Endothelial cell of umbilical vein (primary cell): ENCODE data around the gene PHLPP1. TPM values are rescaled to one million over a fixed set of nuclear protein-coding genes. Genes with fewer than 3 reads are reported as not detected.

Source experiments
- BruUV-seq: library from RNA; stranded (reverse); fragments of 400-500 nt; replicated peaks from 2 replicates; lab custom pipeline; 2021; lab: Mats Ljungman, UMichigan
- CTCF ChIA-PET: fragments of 300-600, 350-600 bp; sonication (Branson Sonifier 250); formaldehyde crosslinking; loops from one replicate; lab custom pipeline; 2021; ENCODE audit warnings: antibody characterized with exemption, inconsistent platforms; lab: Charles Lee
- POLR2A ChIA-PET: fragments of 300-600, 350-600 bp; sonication (Branson Sonifier 250); formaldehyde crosslinking; loops from one replicate; lab custom pipeline; 2021; ENCODE audit warnings: antibody characterized with exemption, inconsistent platforms; lab: Charles Lee
- DNase-seq: peaks from one replicate; pipeline ENCODE4 v3.0.0-alpha.2; 2011; ENCODE audit warnings: low read depth, low spot score
- FAIRE-seq: peaks from 2 replicates; lab custom pipeline; 2011; peaks lifted over from hg19 to GRCh38; lab: Jason Lieb, UNC
- H2AFZ ChIP-seq: 2 replicates; pipeline ENCODE4 v1.6.0; 2012; ENCODE audit warnings: low read depth, low read length, control low read depth, inconsistent platforms
- H3K27ac ChIP-seq: 2 replicates; pipeline ENCODE4 v1.5.1; 2011; ENCODE audit warnings: low read depth, mild to moderate bottlenecking, control low read depth, low read length, moderate library complexity; ENCODE audit not compliant: insufficient read depth
- H3K27me3 ChIP-seq, 2 experiments: 2 replicates each; pipeline versions ENCODE4 v1.6.0 to v1.6.1; 2011; ENCODE audit warnings: low read length in 2 of 2, mixed read lengths in 1 of 2; ENCODE audit not compliant: control insufficient read depth in 2 of 2, insufficient read depth in 2 of 2
- H3K36me3 ChIP-seq, 2 experiments: 2 replicates in 1 of 2; 3 replicates in 1 of 2; pipeline ENCODE4 v1.5.1; 2011; ENCODE audit warnings: low read length in 2 of 2, mild to moderate bottlenecking in 1 of 2, moderate library complexity in 1 of 2; ENCODE audit not compliant: control insufficient read depth in 2 of 2, insufficient read depth in 2 of 2; ENCODE audit errors: extremely low read depth in 1 of 2
- H3K4me1 ChIP-seq: 3 replicates; pipeline ENCODE4 v1.5.1; 2011; ENCODE audit warnings: mild to moderate bottlenecking, low read length; ENCODE audit not compliant: control insufficient read depth, insufficient read depth; ENCODE audit errors: extremely low read depth
- H3K4me2 ChIP-seq: 2 replicates; pipeline ENCODE4 v1.6.1; 2011; ENCODE audit warnings: low read length, control low read depth, mixed read lengths; ENCODE audit not compliant: insufficient read depth
- H3K4me3 ChIP-seq, 3 experiments: fragments of 200-600 bp in 1 of 3; sonication (generic), shearing (Covaris generic) in 1 of 3; replicated peaks in 1 of 3; 2 replicates each; pipeline ENCODE4 v1.5.1; 2011 to 2016; ENCODE audit warnings: control low read depth in 3 of 3, low read length in 3 of 3, mild to moderate bottlenecking in 2 of 3, inconsistent platforms in 1 of 3, low read depth in 1 of 3, moderate library complexity in 1 of 3; ENCODE audit not compliant: insufficient read depth in 1 of 3
- H3K79me2 ChIP-seq: 2 replicates; pipeline ENCODE4 v1.6.0; 2012; ENCODE audit warnings: low read length, inconsistent platforms; ENCODE audit not compliant: control insufficient read depth, insufficient read depth
- H3K9ac ChIP-seq: replicated peaks from 2 replicates; pipeline ENCODE3; 2011; ENCODE audit warnings: low read length, control low read depth; ENCODE audit not compliant: insufficient read depth; ENCODE audit errors: extremely low read depth
- H3K9me1 ChIP-seq: replicated peaks from 3 replicates; pipeline ENCODE4 v1.6.0; 2011; ENCODE audit warnings: mild to moderate bottlenecking, low read length; ENCODE audit not compliant: control insufficient read depth, insufficient read depth; ENCODE audit errors: extremely low read depth
- H3K9me3 ChIP-seq: replicated peaks from 2 replicates; pipeline ENCODE4 v1.5.1; 2012; ENCODE audit warnings: low read length, inconsistent platforms; ENCODE audit not compliant: control insufficient read depth, insufficient read depth
- H4K20me1 ChIP-seq: replicated peaks from 2 replicates; pipeline ENCODE3; 2011; ENCODE audit warnings: mild to moderate bottlenecking, low read length; ENCODE audit not compliant: control insufficient read depth, insufficient read depth; ENCODE audit errors: extremely low read depth
- CTCF ChIP-seq, 2 donors: IDR thresholded peaks; 1 replicate in 1 of 2; 2 replicates in 1 of 2; pipeline ENCODE4 v1.5.1; 2011; ENCODE audit warnings: low read length in 2 of 2, mild to moderate bottlenecking in 2 of 2, moderate library complexity in 2 of 2, control low read depth in 1 of 2, inconsistent platforms in 1 of 2, low read depth in 1 of 2; ENCODE audit not compliant: insufficient read depth in 1 of 2; ENCODE audit errors: extremely low read depth in 1 of 2
- EZH2 ChIP-seq: IDR thresholded peaks from 2 replicates; pipeline ENCODE4 v1.6.1; 2012; ENCODE audit warnings: borderline replicate concordance, low read depth, mild to moderate bottlenecking, moderate library complexity, low read length, inconsistent platforms; ENCODE audit not compliant: severe bottlenecking
- FOS ChIP-seq: IDR thresholded peaks from 2 replicates; pipeline ENCODE4 v1.6.1; 2011; ENCODE audit warnings: mild to moderate bottlenecking, low read length, moderate library complexity, borderline replicate concordance; ENCODE audit not compliant: insufficient read depth
- JUN ChIP-seq: IDR thresholded peaks from 2 replicates; pipeline ENCODE4 v1.6.1; 2011; ENCODE audit warnings: borderline replicate concordance, low read depth; ENCODE audit not compliant: insufficient read length, insufficient read depth
- MAX ChIP-seq: IDR thresholded peaks from 2 replicates; pipeline ENCODE4 v1.6.1; 2011; ENCODE audit not compliant: insufficient read depth, insufficient read length
- MYC ChIP-seq: IDR thresholded peaks from one replicate; pipeline ENCODE4 v1.6.1; 2011; ENCODE audit warnings: mild to moderate bottlenecking, low read depth, low read length
- POLR2AphosphoS5 ChIP-seq: IDR thresholded peaks from 2 replicates; pipeline ENCODE4 v1.6.1; 2012; ENCODE audit warnings: low read depth, mild to moderate bottlenecking, control low read depth, low read length, moderate library complexity; ENCODE audit not compliant: insufficient read depth
- dilution Hi-C: fragments of 300-500 bp; cut with MboI; formaldehyde crosslinking; loops from one replicate; pipeline ENCODE4 v1.15.0; 2019; ENCODE audit warnings: low sequenced_read_pairs; ENCODE audit not compliant: extremely low pct_ligation_motif_present
- intact Hi-C: fragments of 100-400 bp; cut with micrococcal nuclease; formaldehyde crosslinking; loops from one replicate; pipeline ENCODE4 v1.10.0; 2022
- polyA plus RNA-seq, 4 experiments: library from polyadenylated mRNA; depleted of rRNA in 3 of 4; stranded (reverse) in 3 of 4; unstranded in 1 of 4; fragments of >200 nt; gene quantifications; 2 replicates each; pipeline versions ENCODE4 v1.2.1 to v1.2.3, GENCODE V29; 2011 to 2012; ENCODE audit warnings: missing spikeins in 1 of 4
- total RNA-seq: library from RNA; stranded (reverse); gene quantifications from 2 replicates; pipeline ENCODE4 v1.2.3, GENCODE V29; 2021

The PHLPP1 gene
- total and polyA plus RNA-seq, 2 donors (not counting 3 experiments of a cell fraction or from before 2014, with no cell fraction given): 4.0 to 10.8 TPM

GRCh38 chr18:62950246-62950645 lies 234.9 kb downstream of the PHLPP1 start:
- DNase-seq: no peak
- H3K27ac ChIP-seq: no peak overlapping the region
- H2AFZ ChIP-seq: no peak overlapping the region
- no peaks in the 10 kb centered on the region for H3K79me2 ChIP-seq
- BruUV-seq: no TSS peak
- no peaks in the 10 kb centered on the region for H4K20me1 ChIP-seq
- no peak for TF ChIP-seq MYC
- TF ChIP-seq CTCF (IDR thresholded peaks at IDR 0.05; ENCODE audit: extremely low read depth in 1 of 2, insufficient read depth in 1 of 2, low read depth in 1 of 2, low read length in 2 of 2): no peak
- no peak for TF ChIP-seq JUN
- TF ChIP-seq POLR2AphosphoS5: no peak
- no peak for TF ChIP-seq FOS
- no peak for TF ChIP-seq EZH2
- TF ChIP-seq MAX: no peak
- H3K4me1 ChIP-seq: peaks cover 5% of the 10 kb centered on the region
- CTCF ChIA-PET: interaction anchor here (1.4 to 2.4 kb wide), 2 partner anchors 8 to 233 kb away, joined by 3 to 14 read pairs; no protein-coding TSS in a partner anchor
- POLR2A ChIA-PET: interaction anchor here (0.7 kb wide), 1 partner anchor 43 kb away, joined by 3 read pairs; no protein-coding TSS in a partner anchor
- no peak overlapping the region for H3K4me3 ChIP-seq
- dilution Hi-C loops: no loop called here
- H3K9me1 ChIP-seq: no peaks in the 10 kb centered on the region
- H3K4me2 ChIP-seq: no peak overlapping the region
- intact Hi-C loops: no loop called here
- H3K27me3 ChIP-seq: no peaks in the 10 kb centered on the region
- no peaks in the 10 kb centered on the region for H3K36me3 ChIP-seq
- no peak overlapping the region for H3K9ac ChIP-seq
- FAIRE-seq: no peak
- H3K9me3 ChIP-seq: no peaks in the 10 kb centered on the region
